ENCODE results near the gene PPP1R12B.
"Not testable (repeated sequence)": the region's sequence is repeated elsewhere in the genome, so short reads cannot be mapped to it uniquely, and the experiment has no call there.

The PPP1R12B gene

GRCh38 chr1:202620036-202620435, 271.5 kb downstream of the PPP1R12B start:
- DNase-seq, result not testable (repeated sequence)

- DNase-seq, result no peak
Observed at GRCh38 chr1:202621446-202621845, 272.9 kb downstream of the PPP1R12B start.

GRCh38 chr1:202622388-202622787, 273.9 kb downstream of the PPP1R12B start:
- DNase-seq, result no peak

GRCh38 chr1:202623075-202623474, 274.6 kb downstream of the PPP1R12B start:
- DNase-seq, result no peak

- not testable (repeated sequence) for DNase-seq
Observed at GRCh38 chr1:202623476-202623875, 275.0 kb downstream of the PPP1R12B start.

GRCh38 chr1:202624088-202624780, 275.7 kb downstream of the PPP1R12B start:
- DNase-seq, result no peak

- no peak for DNase-seq
Observed at GRCh38 chr1:202624781-202625108, 276.2 kb downstream of the PPP1R12B start.

- DNase-seq, result peak; percentile 65
Observed at GRCh38 chr1:202625416-202626360, 277.2 kb downstream of the PPP1R12B start.

- DNase-seq, result not testable (repeated sequence)
Observed at GRCh38 chr1:202627036-202627435, 278.5 kb downstream of the PPP1R12B start.

- no peak for DNase-seq
Observed at GRCh38 chr1:202627841-202628565, 279.5 kb downstream of the PPP1R12B start.

- no peak for DNase-seq
Observed at GRCh38 chr1:202628646-202629215, 280.2 kb downstream of the PPP1R12B start.

GRCh38 chr1:202629257-202629811, 280.8 kb downstream of the PPP1R12B start:
- DNase-seq, result peak; percentile 66

- not testable (repeated sequence) for DNase-seq
Observed at GRCh38 chr1:202630096-202630495, 281.6 kb downstream of the PPP1R12B start.

GRCh38 chr1:202630541-202630940, 282.0 kb downstream of the PPP1R12B start:
- DNase-seq, result no peak

- DNase-seq, result no peak
Observed at GRCh38 chr1:202631076-202631923, 282.8 kb downstream of the PPP1R12B start.

- DNase-seq, result no peak
Observed at GRCh38 chr1:202632241-202632640, 283.7 kb downstream of the PPP1R12B start.

- not testable (repeated sequence) for DNase-seq
Observed at GRCh38 chr1:202636171-202636570, 287.7 kb downstream of the PPP1R12B start.

GRCh38 chr1:202637321-202638018, 289.0 kb downstream of the PPP1R12B start:
- not testable (repeated sequence) for DNase-seq

- no peak for DNase-seq
Observed at GRCh38 chr1:202638019-202638700, 289.7 kb downstream of the PPP1R12B start.

- DNase-seq, result not testable (repeated sequence)
Observed at GRCh38 chr1:202638701-202639305, 290.3 kb downstream of the PPP1R12B start.
